ENCODE measurements around the gene FHL3. TPM values are rescaled to one million over a fixed set of nuclear protein-coding genes. Genes with fewer than 3 reads are reported as not detected.

Gene FHL3
- total RNA-seq: 22.4 TPM
- long read RNA-seq, transcript FHL3-201 (6 exons, 1,647 nt): major isoform, 8 of 16 reads
- long read RNA-seq, partial matches to known transcripts: 3 of 16 reads
- long read RNA-seq, other reads (novel, unspliced or antisense): 2 of 16 reads

- Histone ChIP-seq H3K4me3 (peak within 1 kb of the TSS; percentile 65), H3K9me3 (no peaks in the 10 kb centered on the region), H3K4me1 (peaks cover 32% of the 10 kb centered on the region), H3K27ac (peak within 1 kb of the TSS; percentile 65), H3K27me3 (no peaks in the 10 kb centered on the region), H3K36me3 (no peaks in the 10 kb centered on the region)
- TF ChIP-seq CTCF (IDR thresholded peaks at IDR 0.05): no peak
- ATAC-seq (peak; percentile 77), DNase-seq (peak; percentile 87)
- intact Hi-C loops (cut with DNase I): no loop called here
Observed at GRCh38 chr1:38005195-38006007, at the start of gene FHL3. Gene FHL3, minus strand, starts transcription at chr1:38005514. Its CDS starts 6,102 bp downstream, at chr1:37999412.

GRCh38 chr1:38053416-38054091 lies 48.2 kb upstream of the FHL3 start:
- no peaks in the 10 kb centered on the region for H3K9me3 ChIP-seq
- no peak for TF ChIP-seq CTCF (IDR thresholded peaks at IDR 0.05)
- H3K4me1 ChIP-seq: no peaks in the 10 kb centered on the region
- H3K27me3 ChIP-seq: peaks cover 2% of the 10 kb centered on the region
- DNase-seq (no peak), ATAC-seq (no peak)
- intact Hi-C loops (cut with DNase I): no loop called here
- no peak overlapping the region for H3K27ac ChIP-seq
- H3K36me3 ChIP-seq: no peaks in the 10 kb centered on the region
- no peak overlapping the region for H3K4me3 ChIP-seq

- ATAC-seq: no peak
- TF ChIP-seq CTCF (IDR thresholded peaks at IDR 0.05): no peak
Observed at GRCh38 chr1:38052750-38053415, 47.6 kb upstream of the FHL3 start.

GRCh38 chr1:38051079-38051543 lies 45.8 kb upstream of the FHL3 start:
- Histone ChIP-seq H3K4me3 (no peak overlapping the region), H3K4me1 (peaks cover 7% of the 10 kb centered on the region), H3K36me3 (no peaks in the 10 kb centered on the region), H3K9me3 (no peaks in the 10 kb centered on the region), H3K27ac (no peak overlapping the region), H3K27me3 (peaks cover 5% of the 10 kb centered on the region)
- intact Hi-C loops (cut with DNase I): no loop called here
- no peak for TF ChIP-seq CTCF (IDR thresholded peaks at IDR 0.05)
- ATAC-seq (no peak), DNase-seq (no peak)

More at GRCh38 chr1:38052750-38053415, 47.6 kb upstream of the FHL3 start:
- no peaks in the 10 kb centered on the region for H3K36me3 ChIP-seq
- H3K4me3 ChIP-seq: no peak overlapping the region
- no peak overlapping the region for H3K27ac ChIP-seq
- intact Hi-C loops (cut with DNase I): no loop called here
- no peaks in the 10 kb centered on the region for H3K9me3 ChIP-seq
- peaks cover 5% of the 10 kb centered on the region for H3K27me3 ChIP-seq
- peaks cover 1% of the 10 kb centered on the region for H3K4me1 ChIP-seq
- no peak for DNase-seq

GRCh38 chr1:38050397-38051078 lies 45.2 kb upstream of the FHL3 start:
- ATAC-seq: no peak
- H3K27me3 ChIP-seq: peaks cover 9% of the 10 kb centered on the region
- DNase-seq: no peak

More at GRCh38 chr1:38050397-38051078, 45.2 kb upstream of the FHL3 start:
- no peak overlapping the region for H3K4me3 ChIP-seq
- no peaks in the 10 kb centered on the region for H3K36me3 ChIP-seq
- H3K9me3 ChIP-seq: no peaks in the 10 kb centered on the region
- H3K27ac ChIP-seq: no peak overlapping the region
- H3K4me1 ChIP-seq: peaks cover 9% of the 10 kb centered on the region
- TF ChIP-seq CTCF (IDR thresholded peaks at IDR 0.05): no peak
- intact Hi-C loops (cut with DNase I): no loop called here

Measured in upper lobe of right lung (tissue), 1 donor.